ENCODE measurements around the gene FOLR3. TPM values are rescaled to one million over a fixed set of nuclear protein-coding genes. Genes with fewer than 3 reads are reported as not detected.
A peak's percentile ranks its signal among the peaks of the same experiment; 100 is the strongest.
"Not testable (repeated sequence)": the region's sequence is repeated elsewhere in the genome, so short reads cannot be mapped to it uniquely, and the experiment has no call there.

The FOLR3 gene
- total RNA-seq, 1 experiment from 2014 or later = not detected

- H3K36me3 ChIP-seq (ENCODE audit: control insufficient read depth in 1 of 2, insufficient read depth in 2 of 2, low read length in 2 of 2) = no peaks in the 10 kb centered on the region
- H3K27me3 ChIP-seq (ENCODE audit: insufficient read depth, low read length) = no peaks in the 10 kb centered on the region
- H3K27ac ChIP-seq (ENCODE audit: low read depth, low read length) = no peak overlapping the region
- intact Hi-C loops (cut with micrococcal nuclease) = no loop called here
- no peaks in the 10 kb centered on the region for H3K79me2 ChIP-seq (ENCODE audit: insufficient read depth, low read length)
- TF ChIP-seq REST (IDR thresholded peaks at IDR 0.05; ENCODE audit: low read depth) = no peak
- H3K4me2 ChIP-seq (ENCODE audit: low read length) = no peak overlapping the region
- ChIA-PET POLR2A (no interaction called here), CTCF (no interaction called here), RAD21 (ENCODE audit: low non-redundant PET in 1 of 2, low total read pairs in 2 of 2, uncharacterized antibody in 2 of 2, unreplicated experiment in 2 of 2) (no interaction called here)
- H3K9ac ChIP-seq (ENCODE audit: low read length) = no peak overlapping the region
- no peak overlapping the region for H3K4me3 ChIP-seq (replicated peaks in 1 of 2; ENCODE audit: low read depth in 1 of 2, low read length in 2 of 2)
- no TSS peak for BruUV-seq (replicated peaks)
- no peak for DNase-seq (ENCODE audit: low read depth, low spot score)
- H3K4me1 ChIP-seq (ENCODE audit: control insufficient read depth in 1 of 2, insufficient read depth in 2 of 2, low read length in 2 of 2) = peaks cover 0 to 14% of the 10 kb centered on the region in 2 experiments; a peak in 1 of 4 replicates
- H2AFZ ChIP-seq (ENCODE audit: low read depth, low read length, poor library complexity, severe bottlenecking) = no peak overlapping the region
- H3K9me3 ChIP-seq (ENCODE audit: control insufficient read depth in 1 of 2, insufficient read depth in 1 of 2, low read depth in 1 of 2, low read length in 2 of 2) = no peaks in the 10 kb centered on the region
- H4K20me1 ChIP-seq (ENCODE audit: insufficient read depth) = no peaks in the 10 kb centered on the region
- H3K9me2 ChIP-seq (ENCODE audit: insufficient read depth) = no peaks in the 10 kb centered on the region
- 0 out of 2 replicates have a peak, but pooled peaks have one; percentile 23 for ATAC-seq
These were observed 5.5 kb downstream of the FOLR3 start for GRCh38 chr11:72141066-72141465.

- H3K79me2 ChIP-seq (ENCODE audit: insufficient read depth, low read length); RAD21 ChIA-PET (ENCODE audit: low non-redundant PET in 1 of 2, low total read pairs in 2 of 2, uncharacterized antibody in 2 of 2, unreplicated experiment in 2 of 2); intact Hi-C loops (cut with micrococcal nuclease); ATAC-seq; H3K9me2 ChIP-seq (ENCODE audit: insufficient read depth); BruUV-seq (replicated peaks); H3K27ac ChIP-seq (ENCODE audit: low read depth, low read length); H3K36me3 ChIP-seq (ENCODE audit: control insufficient read depth in 1 of 2, insufficient read depth in 2 of 2, low read length in 2 of 2); H3K4me3 ChIP-seq (replicated peaks in 1 of 2; ENCODE audit: low read depth in 1 of 2, low read length in 2 of 2); POLR2A ChIA-PET; CTCF ChIA-PET; H3K27me3 ChIP-seq (ENCODE audit: insufficient read depth, low read length); H3K9ac ChIP-seq (ENCODE audit: low read length); H2AFZ ChIP-seq (ENCODE audit: low read depth, low read length, poor library complexity, severe bottlenecking); H3K4me2 ChIP-seq (ENCODE audit: low read length); H4K20me1 ChIP-seq (ENCODE audit: insufficient read depth); DNase-seq (ENCODE audit: low read depth, low spot score); H3K9me3 ChIP-seq (ENCODE audit: control insufficient read depth in 1 of 2, insufficient read depth in 1 of 2, low read depth in 1 of 2, low read length in 2 of 2): not testable (repeated sequence)
- peaks cover 0 to 14% of the 10 kb centered on the region in 2 experiments; a peak in 1 of 4 replicates for H3K4me1 ChIP-seq (ENCODE audit: control insufficient read depth in 1 of 2, insufficient read depth in 2 of 2, low read length in 2 of 2)
These were observed 6.6 kb downstream of the FOLR3 start for GRCh38 chr11:72142086-72142485.

GRCh38 chr11:72142543-72142942, 7.0 kb downstream of the FOLR3 start:
- H3K79me2 ChIP-seq (ENCODE audit: insufficient read depth, low read length); H3K9me3 ChIP-seq (ENCODE audit: control insufficient read depth in 1 of 2, insufficient read depth in 1 of 2, low read depth in 1 of 2, low read length in 2 of 2); POLR2A ChIA-PET; H3K36me3 ChIP-seq (ENCODE audit: control insufficient read depth in 1 of 2, insufficient read depth in 2 of 2, low read length in 2 of 2); ATAC-seq; H3K27ac ChIP-seq (ENCODE audit: low read depth, low read length); DNase-seq (ENCODE audit: low read depth, low spot score); H3K4me3 ChIP-seq (replicated peaks in 1 of 2; ENCODE audit: low read depth in 1 of 2, low read length in 2 of 2); BruUV-seq (replicated peaks); H3K4me2 ChIP-seq (ENCODE audit: low read length); H4K20me1 ChIP-seq (ENCODE audit: insufficient read depth); intact Hi-C loops (cut with micrococcal nuclease); H2AFZ ChIP-seq (ENCODE audit: low read depth, low read length, poor library complexity, severe bottlenecking); CTCF ChIA-PET; H3K27me3 ChIP-seq (ENCODE audit: insufficient read depth, low read length); H3K9me2 ChIP-seq (ENCODE audit: insufficient read depth); H3K9ac ChIP-seq (ENCODE audit: low read length); RAD21 ChIA-PET (ENCODE audit: low non-redundant PET in 1 of 2, low total read pairs in 2 of 2, uncharacterized antibody in 2 of 2, unreplicated experiment in 2 of 2): not testable (repeated sequence)
- H3K4me1 ChIP-seq (ENCODE audit: control insufficient read depth in 1 of 2, insufficient read depth in 2 of 2, low read length in 2 of 2) = peaks cover 0 to 14% of the 10 kb centered on the region in 2 experiments; a peak in 1 of 4 replicates

All from HCT116 (cell line).